H1 (cell line): ENCODE results near the gene IL2RA. TPM values are rescaled to one million over a fixed set of nuclear protein-coding genes. Genes with fewer than 3 reads are reported as not detected.

Experiments
- SAP30 ChIP-seq: fragments of 300-600 bp; sonication (generic); IDR thresholded peaks from 2 replicates; pipeline ENCODE4 v1.7.1; 2012; ENCODE audit warnings: low read length, moderate library complexity, mild to moderate bottlenecking, inconsistent platforms; ENCODE audit not compliant: insufficient read depth, insufficient replicate concordance
- polyA plus RNA-seq, 7 experiments: library from polyadenylated mRNA; depleted of rRNA in 3 of 7; stranded (reverse) in 5 of 7; unstranded in 2 of 7; fragments of >200 nt in 5 of 7; fragments of 200-250 nt in 2 of 7; gene quantifications; 1 replicate in 5 of 7; 2 replicates in 1 of 7; 4 replicates in 1 of 7; pipeline versions ENCODE4 v1.2.1 to v1.2.3, GENCODE V29; 2011 to 2013; ENCODE audit warnings: missing spikeins in 2 of 7, mixed read lengths in 2 of 7
- total RNA-seq: library from RNA; stranded (reverse); fragmentation: NEBNext Ultra II Directional; extraction: Animal tissue kit (Norgen Biotek cat#: 25700); gene quantifications from 2 replicates; pipeline ENCODE4 v1.2.1, GENCODE V29; 2021

IL2RA gene
- total and polyA plus RNA-seq, 2 of the 8 experiments (the other 6 are each of a cell fraction or from before 2014, with no cell fraction given) = not detected

DNA sequence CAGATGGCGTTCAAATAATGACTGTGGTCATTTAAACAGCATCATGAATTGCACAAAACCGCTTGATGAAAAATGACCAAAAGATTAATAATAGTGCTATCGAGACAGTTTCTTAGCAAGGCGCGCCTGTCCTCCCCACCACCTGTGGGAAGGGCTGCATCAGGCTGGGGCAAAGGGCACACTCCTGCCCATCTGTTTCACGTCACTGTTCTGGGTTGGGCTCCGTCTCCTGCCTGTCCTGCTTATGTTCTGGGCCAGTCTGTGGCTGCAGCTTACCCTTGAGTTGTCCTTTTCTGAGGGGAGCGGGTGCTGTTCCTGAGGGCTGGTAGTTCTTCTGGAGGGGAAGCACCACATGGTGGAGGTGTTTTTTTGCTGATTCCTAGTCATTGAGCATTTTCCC, 40.0 kb upstream of the IL2RA start (continued):
- TF ChIP-seq SAP30 = no peak
